ENCODE data around the gene FATE1.

FATE1 gene

DNA sequence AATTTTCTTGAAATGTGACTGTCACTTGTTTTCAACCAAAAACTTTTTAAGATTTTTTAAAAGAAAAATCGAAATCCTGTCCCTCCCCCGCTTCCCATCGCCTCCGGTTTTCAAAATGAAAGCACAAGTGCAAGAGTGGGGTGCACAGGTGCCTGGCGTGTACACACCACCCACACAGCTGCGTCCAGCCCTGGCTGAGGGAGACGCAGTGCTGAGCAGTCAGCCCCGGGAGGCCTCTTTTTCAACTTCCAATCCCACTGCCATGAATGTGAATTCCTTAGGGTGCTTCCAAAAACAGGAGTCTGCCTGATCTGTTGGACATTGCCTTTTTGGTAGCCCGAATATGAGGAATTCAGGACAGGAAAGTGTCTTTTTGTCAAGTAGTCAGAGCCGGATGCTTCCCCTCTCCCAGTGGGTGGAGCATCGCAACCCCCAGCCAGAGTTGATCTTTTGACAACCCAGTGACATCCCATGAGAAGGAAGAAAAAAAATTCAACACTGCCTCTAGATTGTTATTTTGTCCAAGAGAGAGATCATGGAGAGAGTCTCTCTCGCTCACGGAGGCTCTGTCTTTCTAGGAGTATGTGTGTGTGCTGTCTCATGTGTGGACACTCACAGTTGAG, 11.7 kb upstream of the FATE1 start:
- DNase-seq = no peak

DNA sequence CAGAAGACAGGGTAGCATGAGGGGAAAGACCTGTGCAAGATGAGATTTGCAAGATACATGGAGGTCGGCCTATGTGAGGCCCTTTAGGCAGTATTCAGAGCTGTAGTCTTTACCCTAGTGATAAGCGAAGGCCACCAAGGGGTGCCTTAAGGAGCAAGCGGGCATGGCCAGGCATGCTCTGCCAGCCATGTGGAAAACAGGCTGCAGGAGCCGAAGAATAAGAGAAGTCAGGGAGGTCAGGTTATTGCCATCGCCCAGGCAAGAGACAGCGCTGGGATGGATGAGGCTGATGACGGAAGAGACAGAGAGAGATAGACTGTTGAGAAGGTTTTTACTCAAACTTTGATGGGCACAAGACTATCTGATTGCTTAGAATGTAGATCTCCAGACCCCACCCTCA, 7.0 kb upstream of the FATE1 start:
- DNase-seq = no peak

DNA sequence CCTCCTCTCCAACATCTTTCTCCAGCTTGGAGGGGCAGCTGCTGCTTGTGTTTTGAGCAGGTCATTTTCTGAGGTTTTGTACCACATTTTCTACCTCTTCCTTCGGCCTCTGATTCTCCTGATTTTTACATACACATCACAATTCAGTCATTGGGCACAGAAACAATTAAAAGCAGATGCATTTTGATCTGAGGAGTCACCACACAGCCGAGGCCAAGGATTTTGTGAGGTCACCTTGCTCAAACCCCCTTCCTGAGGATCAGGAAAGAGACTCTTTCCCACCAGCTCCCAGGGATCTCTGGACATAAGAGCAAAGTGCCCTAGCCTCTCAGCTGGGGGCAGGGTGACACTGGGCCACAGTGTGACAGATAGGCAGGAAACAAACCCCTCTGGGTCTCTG, 5.4 kb upstream of the FATE1 start:
- no peak for DNase-seq

DNA sequence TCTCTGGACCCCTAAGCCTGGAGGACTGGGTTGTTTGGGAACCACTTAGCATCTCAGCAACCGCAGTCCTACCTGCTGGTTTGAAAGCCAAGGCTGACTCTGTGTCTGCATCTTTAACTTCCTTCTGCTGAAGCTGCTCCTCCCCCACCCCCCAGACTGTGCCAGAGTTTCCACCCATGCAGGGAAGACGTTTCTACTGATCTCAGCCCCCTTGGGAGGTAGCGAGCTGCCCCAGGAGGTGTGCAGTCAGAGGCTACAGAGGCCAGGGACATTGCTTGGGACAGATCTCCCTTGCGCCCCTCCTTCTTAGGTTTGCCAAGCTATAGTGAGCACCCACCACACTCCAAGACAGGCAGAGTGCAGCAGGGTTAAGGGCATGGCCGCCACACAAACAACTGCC, 4.7 kb upstream of the FATE1 start:
- no peak for DNase-seq

DNA sequence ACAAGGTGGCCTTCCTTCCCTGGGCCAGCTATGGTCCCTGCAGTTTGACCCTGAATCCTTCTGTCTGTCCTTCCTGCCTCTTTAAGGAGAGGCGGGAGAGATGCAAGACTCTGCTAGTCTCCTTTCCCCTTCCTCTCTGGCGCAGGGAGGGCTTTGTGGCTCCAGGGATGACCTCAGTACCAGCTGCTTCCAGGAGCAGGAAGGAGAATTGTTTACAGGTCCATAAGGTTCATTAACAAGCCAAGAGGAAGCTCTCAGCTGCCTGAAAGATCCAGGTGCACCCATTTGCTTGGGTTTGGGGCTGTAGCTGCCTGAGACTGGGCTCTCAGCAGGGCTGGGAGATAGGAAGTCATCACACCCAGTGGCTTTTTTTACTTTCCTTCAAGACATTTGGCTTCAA, 4.0 kb upstream of the FATE1 start:
- no peak for DNase-seq

DNA sequence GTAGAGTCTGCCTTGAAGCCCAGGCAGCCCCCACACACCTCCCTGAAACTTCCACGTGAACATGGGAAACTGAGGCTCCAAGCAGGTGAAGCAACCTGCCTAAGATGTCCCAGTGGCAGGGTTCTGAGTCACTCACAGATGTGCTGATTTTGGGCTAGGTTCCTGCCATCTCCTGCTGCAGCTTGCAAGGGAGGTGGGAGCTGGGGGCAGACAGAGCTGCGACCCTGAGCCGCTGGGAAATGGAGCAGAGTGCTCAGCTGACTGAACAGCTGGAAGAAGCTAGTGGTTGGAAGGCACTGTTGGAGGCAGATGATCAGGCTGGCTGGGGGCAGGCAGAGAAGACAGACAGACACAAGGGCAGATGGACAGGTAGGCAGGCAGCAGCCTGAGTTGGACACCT, 3.6 kb upstream of the FATE1 start:
- no peak for DNase-seq

DNA sequence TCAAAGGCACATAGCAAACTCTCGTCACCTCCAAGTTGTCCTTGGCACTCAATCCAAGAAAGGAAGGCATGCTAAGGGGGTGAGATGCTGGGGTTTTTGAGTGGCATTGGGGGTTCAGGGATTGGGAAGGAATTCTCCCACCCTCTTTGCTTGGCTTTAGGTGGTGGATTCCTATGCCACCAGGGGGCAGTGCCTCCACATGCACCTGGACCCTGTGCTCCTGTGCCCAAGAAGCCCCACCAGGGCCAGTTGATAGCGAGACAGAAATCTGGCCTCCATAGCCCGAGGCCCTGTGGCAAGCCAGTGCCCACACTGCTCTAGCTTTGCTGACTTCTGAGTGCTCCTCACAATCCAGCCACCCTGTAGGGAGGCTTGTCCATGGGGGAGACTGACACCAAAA, 2.0 kb upstream of the FATE1 start:
- DNase-seq = no peak

DNA sequence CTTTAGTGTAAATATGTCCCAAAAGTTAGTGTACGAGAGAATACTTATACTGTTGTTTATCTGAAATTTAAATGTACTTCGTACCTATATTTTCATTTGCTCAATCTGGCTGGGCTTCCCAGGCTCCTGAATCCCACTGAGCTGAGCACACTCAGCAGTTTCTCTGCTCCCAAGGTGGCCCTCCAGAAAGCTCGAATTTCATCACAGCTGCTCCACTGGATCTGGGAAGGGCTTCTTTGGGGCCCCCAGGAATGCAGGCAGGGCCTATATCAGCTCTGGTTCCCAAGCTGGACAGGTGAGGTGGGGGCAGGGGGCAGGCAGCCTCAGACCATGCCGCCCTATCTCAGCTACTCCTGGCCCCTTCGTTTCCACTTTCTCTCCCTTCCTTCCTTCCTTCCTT, 1.5 kb upstream of the FATE1 start:
- DNase-seq = no peak

DNA sequence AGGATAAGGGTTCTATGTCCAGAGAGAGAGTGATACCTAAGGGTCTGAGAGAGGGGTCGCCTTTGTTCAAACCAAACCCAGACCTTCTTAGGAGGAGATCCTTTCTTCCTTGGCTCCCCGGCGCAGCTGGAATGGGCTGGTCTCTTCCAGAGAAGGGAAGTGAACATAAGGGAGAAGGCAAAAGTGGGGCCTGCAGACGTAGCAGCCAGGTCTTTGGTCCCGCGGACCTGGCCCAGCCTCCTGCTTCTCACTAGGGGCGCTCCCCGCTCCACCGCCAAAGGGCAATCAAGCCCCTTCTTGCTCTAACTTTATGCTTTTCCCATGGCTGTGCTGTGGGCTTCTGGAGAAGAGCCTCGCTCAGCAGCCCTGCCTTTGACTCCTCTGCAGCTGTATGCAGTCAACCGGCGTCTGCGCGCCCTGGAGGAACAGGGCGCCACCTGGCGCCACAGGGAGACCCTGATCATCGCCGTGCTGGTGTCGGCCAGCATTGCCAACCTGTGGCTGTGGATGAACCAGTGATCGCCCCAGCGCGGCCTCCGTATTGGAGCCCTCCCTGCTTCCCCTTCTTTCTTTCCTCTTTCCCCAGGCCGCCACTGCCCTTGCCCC, 6.5 kb downstream of the FATE1 start:
- no peak for DNase-seq

DNA sequence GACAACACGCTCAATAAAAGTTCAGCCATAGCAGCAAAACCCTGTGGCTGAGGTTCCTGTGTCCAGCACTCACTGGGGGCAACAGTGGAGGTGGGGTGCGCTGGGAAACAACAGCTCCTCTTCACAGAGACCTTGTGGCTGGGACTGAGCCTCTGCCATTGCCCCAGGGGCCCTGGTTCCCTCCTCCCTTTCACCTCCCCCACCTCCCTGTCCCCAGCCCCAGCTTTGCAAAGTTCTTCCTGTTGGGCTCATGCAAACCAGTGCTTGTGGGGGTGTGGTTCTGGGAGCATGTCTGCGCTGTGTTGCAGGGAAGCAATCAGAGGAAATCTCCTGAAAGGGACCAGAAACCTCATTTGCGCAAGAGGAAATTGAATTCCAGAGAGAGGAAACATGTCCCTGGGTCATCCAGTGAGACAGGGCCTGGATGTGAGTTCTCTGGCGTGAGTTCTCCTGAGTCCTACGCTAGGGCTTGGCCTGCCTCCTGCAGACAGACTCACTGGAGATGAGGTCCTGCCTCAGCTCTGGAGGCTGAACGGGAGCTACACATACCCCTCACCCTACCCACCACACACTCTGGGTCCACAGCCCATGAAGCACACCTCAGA, 7.4 kb downstream of the FATE1 start:
- no peak for DNase-seq

DNA sequence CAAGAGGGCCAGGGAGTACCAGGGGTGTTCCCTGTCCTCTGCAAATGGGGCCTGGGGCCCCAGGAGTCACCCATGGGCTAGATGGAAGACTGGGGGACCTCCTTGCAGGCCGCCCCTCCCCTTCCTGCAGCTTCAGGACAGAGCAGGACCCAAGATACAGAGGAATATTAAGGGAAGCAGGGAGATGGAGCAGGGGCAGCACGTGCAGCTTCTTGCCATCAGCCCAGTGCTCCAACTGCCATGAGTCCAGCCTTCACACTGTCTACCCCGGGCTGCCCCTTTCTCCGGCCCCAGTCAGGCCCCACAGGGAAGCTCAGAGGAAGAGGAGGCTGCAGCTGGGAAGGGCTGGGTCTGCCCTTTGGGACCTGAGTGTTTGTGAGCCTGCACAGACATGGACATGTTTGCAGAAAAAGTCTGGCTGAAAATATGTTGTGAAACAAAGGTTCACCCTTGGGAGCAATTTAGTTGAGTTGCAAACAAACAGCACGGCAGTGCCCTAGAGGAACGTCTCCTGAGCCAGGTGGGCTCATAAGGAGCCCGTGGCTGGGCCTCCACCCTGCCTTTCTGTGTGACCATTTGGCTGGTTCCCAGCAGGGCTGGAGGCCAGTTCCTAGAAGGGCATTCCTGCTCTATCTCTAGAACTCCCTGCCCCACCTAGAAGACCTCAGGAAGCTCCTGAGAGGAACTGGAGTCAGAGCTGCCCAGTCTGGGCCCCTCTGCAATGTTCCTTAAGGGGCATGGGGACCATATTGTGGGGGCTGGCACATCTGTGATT, 8.9 kb downstream of the FATE1 start:
- no peak for DNase-seq

DNA sequence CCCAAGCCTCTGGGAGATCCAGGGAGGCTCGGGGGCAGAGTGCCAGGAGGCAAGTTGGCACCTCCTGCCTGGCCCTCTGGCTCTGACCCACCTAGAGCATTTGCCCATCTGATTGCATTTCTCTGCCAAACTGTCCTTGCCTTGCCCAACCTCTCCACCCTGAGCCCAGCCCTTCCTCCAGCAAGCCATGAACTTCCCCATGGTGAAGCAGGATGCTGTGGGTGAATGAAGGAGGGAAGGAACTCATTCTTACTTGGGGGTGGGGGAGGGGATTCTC, 9.4 kb downstream of the FATE1 start:
- DNase-seq = no peak

DNA sequence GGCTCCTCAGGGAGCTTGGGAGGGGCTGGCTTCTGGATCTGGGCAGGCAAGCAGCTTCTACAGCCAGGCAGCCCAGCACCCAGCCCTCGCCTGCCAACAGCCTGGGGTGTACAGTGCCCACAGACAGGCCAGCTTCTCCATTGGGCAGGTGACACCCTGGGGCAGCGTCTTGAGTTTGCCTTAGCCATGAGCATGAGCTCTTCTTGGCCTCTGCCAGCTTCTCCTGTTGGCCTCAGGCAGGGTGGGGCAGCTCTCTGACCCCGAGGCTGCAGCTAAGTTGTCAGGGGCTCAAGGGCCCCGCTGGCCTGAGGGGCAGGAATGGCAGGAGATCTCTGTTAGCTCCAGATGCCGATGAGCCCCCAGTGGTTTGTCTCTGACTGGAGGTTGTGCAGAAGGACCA, 10.9 kb downstream of the FATE1 start:
- DNase-seq = no peak

DNA sequence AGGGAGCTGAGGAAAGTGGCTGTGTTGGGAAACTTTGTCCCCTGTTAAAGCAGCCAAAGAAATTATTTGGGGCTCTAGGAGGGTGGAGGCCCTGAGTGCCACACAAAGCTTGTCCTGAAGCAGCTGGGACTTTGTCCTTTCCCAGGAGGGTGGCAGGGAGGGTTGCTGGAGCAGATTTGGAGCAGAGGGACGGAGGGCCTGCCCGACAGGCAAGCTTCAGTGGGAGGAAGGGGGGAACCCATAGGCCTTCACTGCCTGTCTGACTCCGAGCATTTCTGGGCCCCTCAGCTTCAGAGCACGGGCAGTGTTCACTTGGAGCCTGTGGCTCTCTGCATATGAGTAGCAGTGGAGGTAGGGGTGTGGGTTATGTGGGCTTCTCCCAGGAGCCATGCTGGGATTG, 11.5 kb downstream of the FATE1 start:
- no peak for DNase-seq

DNA sequence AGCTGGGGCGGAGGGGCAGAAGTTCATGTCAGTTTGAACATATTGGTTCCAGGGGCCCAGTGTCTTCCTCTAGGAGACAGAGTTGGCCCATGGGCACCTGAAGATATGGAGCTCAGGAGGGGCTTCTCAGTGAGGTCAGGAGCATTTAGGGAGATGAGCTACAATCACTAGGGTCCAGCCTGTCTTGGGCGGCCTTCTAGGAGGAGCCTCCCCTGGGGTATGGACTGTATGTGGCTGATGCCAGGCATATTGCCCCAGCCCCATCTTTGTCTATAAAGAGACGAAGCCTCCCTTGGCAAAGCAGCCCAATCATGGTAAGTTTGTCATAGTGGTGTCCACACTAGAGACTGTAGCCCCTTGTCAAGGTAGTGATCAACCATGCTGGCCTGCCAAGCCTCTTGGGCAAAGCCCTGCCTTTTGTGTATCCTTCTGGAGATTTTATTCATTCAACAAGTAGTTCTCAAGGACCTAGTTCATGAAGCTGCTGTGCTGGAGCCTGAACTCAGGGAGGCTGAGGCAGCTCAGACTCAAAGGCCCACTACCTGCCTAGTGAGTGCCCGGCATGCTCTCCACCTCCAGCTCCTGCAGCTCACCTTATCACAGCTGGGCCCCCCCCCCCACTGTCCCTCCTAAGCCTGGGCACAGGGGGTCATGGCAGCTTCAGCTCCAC, 13.4 kb downstream of the FATE1 start:
- no peak for DNase-seq

DNA sequence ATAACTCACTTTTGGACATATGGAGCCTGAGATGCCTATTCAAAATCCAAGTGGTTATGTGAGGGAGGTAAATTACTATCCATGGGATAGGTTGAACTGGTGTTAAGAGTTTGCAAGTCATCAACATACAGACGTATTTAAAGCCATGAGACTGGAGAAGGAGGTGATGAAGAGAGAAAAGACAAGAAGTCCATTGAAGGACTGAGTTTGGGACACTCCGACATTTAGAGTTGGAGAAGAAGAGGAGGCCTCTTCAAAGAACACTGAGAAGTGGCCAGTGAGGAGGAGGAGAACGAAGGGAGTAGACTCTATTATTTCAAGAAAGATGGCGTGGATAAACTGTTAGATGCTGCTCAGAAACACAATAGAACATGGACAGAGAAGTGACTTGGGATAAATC, 18.6 kb downstream of the FATE1 start, which contains the start of gene CNGA2:
Gene CNGA2, plus strand, starts transcription at position 301 of the 400 bp plus-strand sequence. CDS start 3,738 bp downstream, outside the sequence.
- DNase-seq = no peak

DNA sequence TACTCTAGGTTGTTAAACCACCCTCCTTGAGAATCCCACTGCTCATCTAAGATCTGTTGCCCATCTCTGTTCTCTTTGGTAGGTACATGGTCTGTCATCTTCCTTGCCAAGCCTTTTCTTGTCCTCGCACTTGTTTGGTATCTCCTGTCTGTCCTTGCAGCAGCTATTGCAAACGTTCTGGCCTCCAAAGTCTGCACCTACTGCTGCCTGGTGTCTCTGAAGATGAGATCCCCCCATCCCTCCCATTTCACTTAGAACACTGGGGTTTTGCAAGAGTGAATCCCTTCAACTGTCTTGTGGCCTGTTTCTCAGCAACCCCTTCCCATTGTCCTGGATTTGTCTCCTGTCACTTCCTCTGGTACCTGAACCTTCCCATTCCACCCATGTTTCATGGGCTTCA, 19.4 kb downstream of the FATE1 start:
- DNase-seq = no peak

DNA sequence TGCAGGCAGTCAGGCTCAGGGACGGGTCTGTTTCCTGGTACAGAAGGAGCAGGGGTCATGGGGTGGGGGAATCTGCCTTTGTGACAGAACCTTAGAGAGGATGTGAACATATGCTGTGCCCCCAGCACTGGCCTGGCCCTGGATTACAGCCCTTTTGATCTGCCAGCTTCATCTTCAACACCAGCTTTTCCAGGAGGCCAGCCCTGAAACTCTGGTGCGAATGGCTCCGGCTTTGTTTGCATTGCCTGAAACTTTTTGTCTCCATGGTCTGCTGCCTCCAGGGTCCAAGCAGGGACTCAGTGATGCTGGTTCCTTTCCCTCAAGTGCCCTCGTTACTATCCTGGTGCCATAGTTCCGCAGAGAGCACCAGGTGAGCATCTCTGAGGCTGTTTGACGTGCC, 20.9 kb downstream of the FATE1 start:
- no peak for DNase-seq

DNA sequence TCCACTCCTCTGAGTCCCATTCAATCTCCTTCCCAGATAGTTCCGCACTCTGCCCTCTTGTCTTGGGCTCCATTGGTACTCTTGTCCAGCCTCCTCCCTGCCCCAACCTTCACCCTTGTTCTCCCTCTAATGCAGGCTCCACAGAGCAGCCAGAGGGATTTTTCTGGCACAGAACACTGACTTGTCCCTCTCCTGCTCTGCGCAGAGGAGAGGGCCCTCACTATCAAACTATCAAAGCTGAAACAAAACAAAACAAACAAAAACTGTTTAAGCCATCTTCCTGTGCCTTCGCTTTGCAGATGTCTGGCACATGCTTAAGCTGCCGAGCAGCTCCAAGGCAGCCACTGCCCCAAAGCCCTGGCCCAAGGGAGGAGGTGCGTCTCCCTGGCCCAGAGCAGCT, 21.7 kb downstream of the FATE1 start:
- no peak for DNase-seq

DNA sequence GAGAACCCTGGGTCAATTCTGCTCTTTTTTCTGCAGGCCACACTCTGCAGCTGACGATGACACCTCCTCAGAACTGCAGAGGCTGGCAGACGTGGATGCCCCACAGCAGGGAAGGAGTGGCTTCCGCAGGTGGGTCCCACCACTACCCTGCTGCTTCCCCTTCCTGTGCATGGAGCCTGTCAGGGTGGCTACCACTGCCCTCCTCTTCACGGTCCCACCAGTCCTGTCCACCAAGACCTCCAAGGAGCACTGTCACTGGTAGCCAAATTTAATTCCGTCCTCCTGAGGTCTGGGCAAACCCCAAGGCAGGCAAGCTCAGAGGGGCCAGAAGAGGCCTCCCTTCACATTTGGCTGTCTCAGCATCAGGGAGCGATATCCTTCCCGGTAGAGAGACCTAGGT, 22.9 kb downstream of the FATE1 start:
- DNase-seq = no peak

DNA sequence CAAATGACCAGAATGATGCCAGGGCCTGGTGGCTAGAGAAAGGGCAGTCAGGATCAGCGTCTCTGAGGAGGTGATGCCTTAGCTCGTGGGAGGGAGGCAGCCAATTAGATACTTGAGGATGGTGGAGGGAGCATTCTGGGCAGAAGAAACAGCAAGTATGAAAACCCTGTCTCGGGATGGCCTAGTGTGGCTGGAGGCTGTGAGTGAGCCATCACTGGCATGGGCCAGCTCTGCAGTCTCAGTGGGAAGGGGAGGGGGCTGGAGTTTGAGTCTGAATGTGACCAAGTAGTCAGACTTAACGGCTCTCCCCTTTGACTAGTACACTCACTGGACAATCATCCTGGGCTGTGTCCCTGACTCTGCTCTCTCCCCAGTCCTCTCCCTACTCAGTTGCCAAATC, 25.8 kb downstream of the FATE1 start:
- no peak for DNase-seq

DNA sequence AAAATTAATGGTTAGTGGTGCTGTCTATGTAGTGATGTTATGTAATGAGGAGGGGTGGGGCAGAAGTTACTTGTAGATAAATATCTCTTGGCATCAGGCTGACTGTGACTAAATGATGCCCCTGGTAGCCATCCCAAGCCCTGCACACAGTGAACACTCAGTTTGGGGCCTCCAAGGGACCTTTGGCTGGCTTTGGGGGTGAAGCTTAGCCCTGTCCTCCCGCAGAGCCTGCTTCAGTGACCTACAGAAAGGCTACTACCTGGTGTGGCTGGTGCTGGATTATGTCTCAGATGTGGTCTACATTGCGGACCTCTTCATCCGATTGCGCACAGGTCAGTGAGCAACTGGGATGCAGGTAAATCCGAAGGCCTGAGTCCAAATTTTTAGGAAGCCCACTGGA, 26.5 kb downstream of the FATE1 start:
- DNase-seq = no peak

DNA sequence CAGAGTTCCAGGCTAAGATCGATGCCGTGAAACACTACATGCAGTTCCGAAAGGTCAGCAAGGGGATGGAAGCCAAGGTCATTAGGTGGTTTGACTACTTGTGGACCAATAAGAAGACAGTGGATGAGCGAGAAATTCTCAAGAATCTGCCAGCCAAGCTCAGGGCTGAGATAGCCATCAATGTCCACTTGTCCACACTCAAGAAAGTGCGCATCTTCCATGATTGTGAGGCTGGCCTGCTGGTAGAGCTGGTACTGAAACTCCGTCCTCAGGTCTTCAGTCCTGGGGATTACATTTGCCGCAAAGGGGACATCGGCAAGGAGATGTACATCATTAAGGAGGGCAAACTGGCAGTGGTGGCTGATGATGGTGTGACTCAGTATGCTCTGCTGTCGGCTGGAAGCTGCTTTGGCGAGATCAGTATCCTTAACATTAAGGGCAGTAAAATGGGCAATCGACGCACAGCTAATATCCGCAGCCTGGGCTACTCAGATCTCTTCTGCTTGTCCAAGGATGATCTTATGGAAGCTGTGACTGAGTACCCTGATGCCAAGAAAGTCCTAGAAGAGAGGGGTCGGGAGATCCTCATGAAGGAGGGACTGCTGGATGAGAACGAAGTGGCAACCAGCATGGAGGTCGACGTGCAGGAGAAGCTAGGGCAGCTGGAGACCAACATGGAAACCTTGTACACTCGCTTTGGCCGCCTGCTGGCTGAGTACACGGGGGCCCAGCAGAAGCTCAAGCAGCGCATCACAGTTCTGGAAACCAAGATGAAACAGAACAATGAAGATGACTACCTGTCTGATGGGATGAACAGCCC, 28.0 kb downstream of the FATE1 start:
- DNase-seq = no peak

All from activated CD8-positive, alpha-beta memory T cell treated with anti-CD3 and anti-CD28 coated beads for 24 hours (primary cell).